H1 (cell line): Measurements from ENCODE around the gene NEO1. TPM values are rescaled to one million over a fixed set of nuclear protein-coding genes. Genes with fewer than 3 reads are reported as not detected.

Experiments used
- polyA plus RNA-seq, 7 experiments: library from polyadenylated mRNA; depleted of rRNA in 3 of 7; stranded (reverse) in 5 of 7; unstranded in 2 of 7; fragments of >200 nt in 5 of 7; fragments of 200-250 nt in 2 of 7; gene quantifications; 1 replicate in 5 of 7; 2 replicates in 1 of 7; 4 replicates in 1 of 7; pipeline versions ENCODE4 v1.2.1 to v1.2.3, GENCODE V29; 2011 to 2013; ENCODE audit warnings: missing spikeins in 2 of 7, mixed read lengths in 2 of 7
- total RNA-seq: library from RNA; stranded (reverse); fragmentation: NEBNext Ultra II Directional; extraction: Animal tissue kit (Norgen Biotek cat#: 25700); gene quantifications from 2 replicates; pipeline ENCODE4 v1.2.1, GENCODE V29; 2021
- TF ChIP-seq, protein P1 (sequence below): IDR thresholded peaks from 2 replicates; pipeline ENCODE4 v1.6.1; 2012; ENCODE audit warnings: inconsistent platforms

Gene NEO1
- total and polyA plus RNA-seq, 2 of the 8 experiments (the other 6 are each of a cell fraction or from before 2014, with no cell fraction given), result 36.0 to 51.0 TPM

DNA sequence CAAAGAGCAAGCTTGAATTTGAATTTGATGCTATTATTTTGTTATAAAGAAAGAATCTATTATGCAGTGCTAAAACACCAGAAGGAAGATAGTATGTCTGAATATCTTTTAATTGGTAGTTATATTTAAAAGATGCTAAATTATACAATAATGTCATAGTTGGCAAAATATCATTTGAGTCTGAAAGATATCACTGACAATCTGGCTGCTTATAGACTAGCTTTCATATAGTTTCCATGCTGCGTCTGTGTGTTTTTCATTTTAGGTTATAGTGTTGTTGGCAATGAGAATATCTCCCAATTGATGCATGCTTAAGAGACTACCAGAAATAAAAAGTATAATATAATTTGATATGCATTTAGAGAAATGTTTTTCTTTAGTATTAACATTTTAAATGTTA, 142.9 kb downstream of the NEO1 start (continued):
- TF ChIP-seq, protein P1, sequence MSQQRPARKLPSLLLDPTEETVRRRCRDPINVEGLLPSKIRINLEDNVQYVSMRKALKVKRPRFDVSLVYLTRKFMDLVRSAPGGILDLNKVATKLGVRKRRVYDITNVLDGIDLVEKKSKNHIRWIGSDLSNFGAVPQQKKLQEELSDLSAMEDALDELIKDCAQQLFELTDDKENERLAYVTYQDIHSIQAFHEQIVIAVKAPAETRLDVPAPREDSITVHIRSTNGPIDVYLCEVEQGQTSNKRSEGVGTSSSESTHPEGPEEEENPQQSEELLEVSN, result no peak
